Measurements from ENCODE around the gene EMC9.

Gene EMC9

GRCh38 chr14:24139272-24139934 lies 2.0 kb downstream of the EMC9 start:
- Histone ChIP-seq H3K4me1 (ENCODE audit: control insufficient read depth, low read length) (peaks cover 34% of the 10 kb centered on the region), H3K36me3 (ENCODE audit: control insufficient read depth, low read length) (peaks cover 59% of the 10 kb centered on the region), H3K4me2 (ENCODE audit: low read length) (peak overlapping the region; percentile 79), H3K27ac (ENCODE audit: low read depth, low read length) (no peak overlapping the region), H3K4me3 (ENCODE audit: low read length) (peak overlapping the region; percentile 97), H4K20me1 (ENCODE audit: control insufficient read depth, insufficient read depth, low read depth, low read length) (no peaks in the 10 kb centered on the region), H3K27me3 (ENCODE audit: control insufficient read depth, low read length) (no peaks in the 10 kb centered on the region), H3K9me2 (replicated peaks; ENCODE audit: control insufficient read depth, low read length) (no peaks in the 10 kb centered on the region), H3F3A (ENCODE audit: control insufficient read depth, insufficient read depth) (peaks cover 5% of the 10 kb centered on the region; the same call in 1 of the 2 replicates), H3K9me3 (ENCODE audit: control insufficient read depth, insufficient read depth, low read length) (no peaks in the 10 kb centered on the region), H3K79me2 (ENCODE audit: control insufficient read depth, low read length) (peaks cover 38% of the 10 kb centered on the region)
- no peak for TF ChIP-seq CTCF (IDR thresholded peaks at IDR 0.05; ENCODE audit: low read depth, low read length, poor library complexity, severe bottlenecking)
- TF ChIP-seq EZH2phosphoT487 (IDR thresholded peaks at IDR 0.05; ENCODE audit: borderline replicate concordance, low read length), result no peak

- Histone ChIP-seq H3K4me1 (ENCODE audit: control insufficient read depth, low read length) (peaks cover 34% of the 10 kb centered on the region), H3K27me3 (ENCODE audit: control insufficient read depth, low read length) (no peaks in the 10 kb centered on the region), H3K9me3 (ENCODE audit: control insufficient read depth, insufficient read depth, low read length) (no peaks in the 10 kb centered on the region), H3K4me2 (ENCODE audit: low read length) (peak overlapping the region; percentile 79; the same call in 1 of the 2 replicates), H3K4me3 (ENCODE audit: low read length) (no peak overlapping the region), H3K9me2 (replicated peaks; ENCODE audit: control insufficient read depth, low read length) (no peaks in the 10 kb centered on the region), H4K20me1 (ENCODE audit: control insufficient read depth, insufficient read depth, low read depth, low read length) (no peaks in the 10 kb centered on the region), H3K27ac (ENCODE audit: low read depth, low read length) (no peak overlapping the region), H3F3A (ENCODE audit: control insufficient read depth, insufficient read depth) (peaks cover 5% of the 10 kb centered on the region; the same call in 1 of the 2 replicates), H3K36me3 (ENCODE audit: control insufficient read depth, low read length) (peaks cover 52% of the 10 kb centered on the region), H3K79me2 (ENCODE audit: control insufficient read depth, low read length) (peaks cover 38% of the 10 kb centered on the region)
- TF ChIP-seq EZH2phosphoT487 (IDR thresholded peaks at IDR 0.05; ENCODE audit: borderline replicate concordance, low read length), result no peak
- no peak for TF ChIP-seq CTCF (IDR thresholded peaks at IDR 0.05; ENCODE audit: low read depth, low read length, poor library complexity, severe bottlenecking)
These were observed 2.8 kb downstream of the EMC9 start for GRCh38 chr14:24138396-24139271.

- Histone ChIP-seq H3K4me3 (ENCODE audit: low read length) (no peak overlapping the region), H3K4me1 (ENCODE audit: control insufficient read depth, low read length) (peaks cover 34% of the 10 kb centered on the region), H3K36me3 (ENCODE audit: control insufficient read depth, low read length) (peaks cover 43% of the 10 kb centered on the region), H3K4me2 (ENCODE audit: low read length) (peak overlapping the region; percentile 95), H3F3A (ENCODE audit: control insufficient read depth, insufficient read depth) (peaks cover 5% of the 10 kb centered on the region; the same call in 1 of the 2 replicates), H4K20me1 (ENCODE audit: control insufficient read depth, insufficient read depth, low read depth, low read length) (no peaks in the 10 kb centered on the region), H3K9me3 (ENCODE audit: control insufficient read depth, insufficient read depth, low read length) (no peaks in the 10 kb centered on the region), H3K27ac (ENCODE audit: low read depth, low read length) (no peak overlapping the region), H3K79me2 (ENCODE audit: control insufficient read depth, low read length) (peaks cover 38% of the 10 kb centered on the region), H3K9me2 (replicated peaks; ENCODE audit: control insufficient read depth, low read length) (no peaks in the 10 kb centered on the region), H3K27me3 (ENCODE audit: control insufficient read depth, low read length) (no peaks in the 10 kb centered on the region)
- TF ChIP-seq CTCF (IDR thresholded peaks at IDR 0.05; ENCODE audit: low read depth, low read length, poor library complexity, severe bottlenecking), result no peak
These were observed 3.6 kb downstream of the EMC9 start for GRCh38 chr14:24137529-24138395.

Data from DOHH2 (cell line).